Body of pancreas (tissue), 4 donors: ENCODE results near the gene NEU3.

Source experiments
- POLR2A ChIP-seq, 3 donors: fragments of 450-650 bp; IDR thresholded peaks; one replicate each; pipeline ENCODE4 v1.6.1; 2016; ENCODE audit warnings: antibody characterized with exemption in 3 of 3, mild to moderate bottlenecking in 2 of 3
- TF ChIP-seq, protein P1 (sequence below), 7 experiments: fragments of 450-650 bp in 4 of 7; fragments of 200-600 bp in 3 of 7; sonication (generic) in 3 of 7; IDR thresholded peaks; one replicate each; pipeline ENCODE4 v1.5.1; 2016 to 2019; ENCODE audit warnings: antibody characterized with exemption in 7 of 7

GRCh38 chr11:74990941-74991340 lies 2.2 kb downstream of the NEU3 start:
- TF ChIP-seq, protein P1, sequence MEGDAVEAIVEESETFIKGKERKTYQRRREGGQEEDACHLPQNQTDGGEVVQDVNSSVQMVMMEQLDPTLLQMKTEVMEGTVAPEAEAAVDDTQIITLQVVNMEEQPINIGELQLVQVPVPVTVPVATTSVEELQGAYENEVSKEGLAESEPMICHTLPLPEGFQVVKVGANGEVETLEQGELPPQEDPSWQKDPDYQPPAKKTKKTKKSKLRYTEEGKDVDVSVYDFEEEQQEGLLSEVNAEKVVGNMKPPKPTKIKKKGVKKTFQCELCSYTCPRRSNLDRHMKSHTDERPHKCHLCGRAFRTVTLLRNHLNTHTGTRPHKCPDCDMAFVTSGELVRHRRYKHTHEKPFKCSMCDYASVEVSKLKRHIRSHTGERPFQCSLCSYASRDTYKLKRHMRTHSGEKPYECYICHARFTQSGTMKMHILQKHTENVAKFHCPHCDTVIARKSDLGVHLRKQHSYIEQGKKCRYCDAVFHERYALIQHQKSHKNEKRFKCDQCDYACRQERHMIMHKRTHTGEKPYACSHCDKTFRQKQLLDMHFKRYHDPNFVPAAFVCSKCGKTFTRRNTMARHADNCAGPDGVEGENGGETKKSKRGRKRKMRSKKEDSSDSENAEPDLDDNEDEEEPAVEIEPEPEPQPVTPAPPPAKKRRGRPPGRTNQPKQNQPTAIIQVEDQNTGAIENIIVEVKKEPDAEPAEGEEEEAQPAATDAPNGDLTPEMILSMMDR (IDR thresholded peaks at IDR 0.05), result no peak
- TF ChIP-seq POLR2A (IDR thresholded peaks at IDR 0.05), result no peak
